ENCODE data around the gene IWS1. TPM values are rescaled to one million over a fixed set of nuclear protein-coding genes. Genes with fewer than 3 reads are reported as not detected.

IWS1 gene
- total RNA-seq, 2 donors from 2014 or later = 91.4 to 107 TPM

- Mint-ChIP-seq H3K27ac (no peak overlapping the region), H3K9me3 (peaks cover 16% of the 10 kb centered on the region), H3K36me3 (ENCODE audit: low read depth) (no peaks in the 10 kb centered on the region), H3K4me1 (peaks cover 18% of the 10 kb centered on the region), H3K4me3 (no peak overlapping the region), H3K27me3 (ENCODE audit: insufficient read depth) (no peaks in the 10 kb centered on the region)
- Histone ChIP-seq H3K27ac (ENCODE audit: low read depth, low read length) (no peak overlapping the region), H3K9ac (ENCODE audit: extremely low read depth, low read length, poor library complexity, severe bottlenecking) (no peak overlapping the region), H3K4me1 (ENCODE audit: control insufficient read depth, insufficient read depth, low read length) (peaks cover 8% of the 10 kb centered on the region), H3K9me3 (ENCODE audit: control insufficient read depth, low read length) (peaks cover 10% of the 10 kb centered on the region), H3K36me3 (ENCODE audit: control insufficient read depth, insufficient read depth, low read length) (no peaks in the 10 kb centered on the region), H3K27me3 (ENCODE audit: control insufficient read depth, insufficient read depth, low read length, poor library complexity, severe bottlenecking) (no peaks in the 10 kb centered on the region), H3K4me3 (ENCODE audit: low read length) (no peak overlapping the region)
- TF ChIP-seq CTCF (conservative IDR thresholded peaks at IDR 0.05) = no peak
- no peak for DNase-seq
- WGBS, 2 experiments (ENCODE audit: insufficient coverage in 1 of 2, insufficient read length in 1 of 2) = 95 to 100% methylated on average over 1 to 2 of the region's 2 CpGs
Observed at GRCh38 chr2:127448526-127448925, 77.8 kb downstream of the IWS1 start.

DNA sequence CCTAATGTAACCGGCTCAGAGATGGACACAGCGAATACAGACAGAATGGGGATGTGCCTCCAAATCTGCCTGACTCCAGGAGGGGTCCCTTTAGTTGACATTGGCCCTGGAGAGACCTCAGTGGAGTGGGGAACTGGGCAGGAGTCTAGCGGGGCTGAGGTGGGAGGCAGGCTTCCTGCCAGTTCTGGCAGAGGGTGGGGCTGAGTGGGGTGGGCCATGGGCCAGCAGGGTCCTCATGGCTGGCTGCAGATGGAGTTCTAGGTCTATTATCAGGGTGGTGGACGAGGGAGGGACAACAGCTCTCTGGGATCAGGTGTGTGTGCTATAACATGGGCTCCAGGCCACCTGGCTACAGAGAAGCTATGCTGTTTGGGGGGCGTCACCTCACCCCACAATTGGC, 86.9 kb downstream of the IWS1 start:
- Mint-ChIP-seq H3K9me3 (peaks cover 36% of the 10 kb centered on the region), H3K27ac (no peak overlapping the region), H3K4me1 (peaks cover 8% of the 10 kb centered on the region), H3K27me3 (ENCODE audit: insufficient read depth) (no peaks in the 10 kb centered on the region), H3K4me3 (no peak overlapping the region), H3K36me3 (ENCODE audit: low read depth) (peaks cover 4% of the 10 kb centered on the region)
- no peak for DNase-seq
- Histone ChIP-seq H3K9ac (ENCODE audit: extremely low read depth, low read length, poor library complexity, severe bottlenecking) (no peak overlapping the region), H3K36me3 (ENCODE audit: control insufficient read depth, insufficient read depth, low read length) (no peaks in the 10 kb centered on the region), H3K4me1 (ENCODE audit: control insufficient read depth, insufficient read depth, low read length) (no peaks in the 10 kb centered on the region), H3K27ac (ENCODE audit: low read depth, low read length) (no peak overlapping the region), H3K27me3 (ENCODE audit: control insufficient read depth, insufficient read depth, low read length, poor library complexity, severe bottlenecking) (no peaks in the 10 kb centered on the region), H3K4me3 (ENCODE audit: low read length) (no peak overlapping the region), H3K9me3 (ENCODE audit: control insufficient read depth, low read length) (peaks cover 8% of the 10 kb centered on the region)
- no peak for TF ChIP-seq CTCF (conservative IDR thresholded peaks at IDR 0.05)
- 93% methylated on average over 4 to 5 of the region's 5 CpGs for WGBS, 2 experiments (ENCODE audit: insufficient coverage in 1 of 2, insufficient read length in 1 of 2)

GRCh38 chr2:127437781-127438726, 88.2 kb downstream of the IWS1 start:
- H3K9ac ChIP-seq (ENCODE audit: extremely low read depth, low read length, poor library complexity, severe bottlenecking) = no peak overlapping the region
- no peak overlapping the region for H3K27ac ChIP-seq (ENCODE audit: low read depth, low read length)
- H3K4me3 Mint-ChIP-seq = no peak overlapping the region
- peaks cover 8% of the 10 kb centered on the region for H3K9me3 ChIP-seq (ENCODE audit: control insufficient read depth, low read length)
- TF ChIP-seq CTCF (conservative IDR thresholded peaks at IDR 0.05) = no peak
- H3K9me3 Mint-ChIP-seq = peaks cover 28% of the 10 kb centered on the region
- H3K36me3 ChIP-seq (ENCODE audit: control insufficient read depth, insufficient read depth, low read length) = no peaks in the 10 kb centered on the region
- peaks cover 8% of the 10 kb centered on the region for H3K4me1 Mint-ChIP-seq
- no peaks in the 10 kb centered on the region for H3K27me3 Mint-ChIP-seq (ENCODE audit: insufficient read depth)
- H3K4me1 ChIP-seq (ENCODE audit: control insufficient read depth, insufficient read depth, low read length) = no peaks in the 10 kb centered on the region
- no peak overlapping the region for H3K4me3 ChIP-seq (ENCODE audit: low read length)
- peak overlapping the region; percentile 85 for H3K27ac Mint-ChIP-seq
- H3K27me3 ChIP-seq (ENCODE audit: control insufficient read depth, insufficient read depth, low read length, poor library complexity, severe bottlenecking) = no peaks in the 10 kb centered on the region
- peak; percentile 65 for DNase-seq
- 84 to 85% methylated on average over 7 to 13 of the region's 13 CpGs for WGBS, 2 experiments (ENCODE audit: insufficient coverage in 1 of 2, insufficient read length in 1 of 2)
- peaks cover 4% of the 10 kb centered on the region for H3K36me3 Mint-ChIP-seq (ENCODE audit: low read depth)
